ENCODE measurements around the gene ACSL6. TPM values are rescaled to one million over a fixed set of nuclear protein-coding genes. Genes with fewer than 3 reads are reported as not detected.

Gene ACSL6
- total and polyA plus RNA-seq, 2 experiments from 2014 or later, result 0.18 to 0.48 TPM

GRCh38 chr5:132026516-132027008 is 15.1 kb upstream of the ACSL6 start:
- no peaks in the 10 kb centered on the region for H3K27me3 ChIP-seq
- no peak overlapping the region for H3K27ac ChIP-seq
- H3K9me3 ChIP-seq (ENCODE audit: low read depth), result no peaks in the 10 kb centered on the region
- no peak for TF ChIP-seq CTCF (IDR thresholded peaks at IDR 0.05; ENCODE audit: low read depth, low read length)
- DNase-seq (ENCODE audit: low read depth in 1 of 2, low spot score in 1 of 2), result no peak
- no peaks in the 10 kb centered on the region for H3K4me1 ChIP-seq (ENCODE audit: low read depth)
- no peaks in the 10 kb centered on the region for H3K36me3 ChIP-seq
- no peak overlapping the region for H3K4me3 ChIP-seq

GRCh38 chr5:132025403-132025971 is 14.0 kb upstream of the ACSL6 start:
- Histone ChIP-seq H3K27ac (no peak overlapping the region), H3K27me3 (peaks cover under 1% of the 10 kb centered on the region), H3K9me3 (ENCODE audit: low read depth) (no peaks in the 10 kb centered on the region), H3K4me1 (ENCODE audit: low read depth) (no peaks in the 10 kb centered on the region), H3K36me3 (no peaks in the 10 kb centered on the region), H3K4me3 (no peak overlapping the region)
- DNase-seq (ENCODE audit: low read depth in 1 of 2, low spot score in 1 of 2), result no peak
- no peak for TF ChIP-seq CTCF (IDR thresholded peaks at IDR 0.05; ENCODE audit: low read depth, low read length)

- H3K4me3 ChIP-seq, result no peak overlapping the region
- H3K27me3 ChIP-seq, result peaks cover 3% of the 10 kb centered on the region
- peak in 1 of 2 donors; percentile 28 for DNase-seq (ENCODE audit: low read depth in 1 of 2, low spot score in 1 of 2)
- no peaks in the 10 kb centered on the region for H3K36me3 ChIP-seq
- no peak for TF ChIP-seq CTCF (IDR thresholded peaks at IDR 0.05; ENCODE audit: low read depth, low read length)
- H3K9me3 ChIP-seq (ENCODE audit: low read depth), result no peaks in the 10 kb centered on the region
- H3K27ac ChIP-seq, result no peak overlapping the region
- H3K4me1 ChIP-seq (ENCODE audit: low read depth), result no peaks in the 10 kb centered on the region
These were observed 13.4 kb upstream of the ACSL6 start for GRCh38 chr5:132024789-132025402.

- H3K4me3 ChIP-seq, result no peak overlapping the region
- H3K27ac ChIP-seq, result no peak overlapping the region
- no peak for DNase-seq (ENCODE audit: low read depth in 1 of 2, low spot score in 1 of 2)
- H3K4me1 ChIP-seq (ENCODE audit: low read depth), result no peaks in the 10 kb centered on the region
- H3K9me3 ChIP-seq (ENCODE audit: low read depth), result no peaks in the 10 kb centered on the region
- no peak for TF ChIP-seq CTCF (IDR thresholded peaks at IDR 0.05; ENCODE audit: low read depth, low read length)
- H3K27me3 ChIP-seq, result peaks cover 3% of the 10 kb centered on the region
- no peaks in the 10 kb centered on the region for H3K36me3 ChIP-seq
These were observed 12.6 kb upstream of the ACSL6 start for GRCh38 chr5:132024117-132024435.

- Histone ChIP-seq H3K4me3 (no peak overlapping the region), H3K27me3 (peaks cover 4% of the 10 kb centered on the region), H3K36me3 (no peaks in the 10 kb centered on the region), H3K9me3 (ENCODE audit: low read depth) (no peaks in the 10 kb centered on the region), H3K27ac (no peak overlapping the region), H3K4me1 (ENCODE audit: low read depth) (no peaks in the 10 kb centered on the region)
- TF ChIP-seq CTCF (IDR thresholded peaks at IDR 0.05; ENCODE audit: low read depth, low read length), result no peak
- no peak for DNase-seq (ENCODE audit: low read depth in 1 of 2, low spot score in 1 of 2)
These were observed 12.0 kb upstream of the ACSL6 start for GRCh38 chr5:132023258-132024116.

Data from cardiac muscle cell (in vitro differentiated cells and primary cell).